Fibroblast of the conjunctiva (primary cell): ENCODE results near the gene CIITA.

ENCODE experiments used
- DNase-seq: peaks from one replicate; pipeline ENCODE4 v3.0.0-alpha.2; 2010; ENCODE audit warnings: low read depth

CIITA gene

GRCh38 chr16:10982465-10983150 lies 105.6 kb downstream of the CIITA start:
- DNase-seq, result no peak

DNA sequence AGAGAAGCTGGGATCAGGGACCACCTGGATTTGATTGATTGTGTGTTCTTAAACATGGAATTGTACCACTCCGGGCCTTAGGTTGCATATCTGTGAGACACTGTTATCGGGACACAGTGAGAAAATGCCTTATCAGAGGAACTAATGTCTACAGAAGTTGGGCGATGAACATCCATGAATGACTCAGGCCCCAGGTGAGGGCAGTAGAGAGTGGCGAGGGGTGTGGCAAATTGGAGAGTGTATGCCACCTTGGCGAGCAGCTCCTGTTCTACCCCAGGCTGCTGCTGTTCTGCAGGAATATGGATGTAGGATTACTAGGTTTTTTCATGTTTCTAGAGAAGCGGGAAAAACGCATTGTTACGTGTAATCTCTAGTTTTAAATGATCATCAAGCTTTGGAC lies 106.2 kb downstream of the CIITA start:
- no peak for DNase-seq

- DNase-seq, result no peak
Observed at GRCh38 chr16:10984509-10984908, 107.5 kb downstream of the CIITA start.
